Measurements from ENCODE around the gene SNRNP35.
"Not testable (repeated sequence)": the region's sequence is repeated elsewhere in the genome, so short reads cannot be mapped to it uniquely, and the experiment has no call there.

SNRNP35 gene

GRCh38 chr12:123489580-123489979 lies 31.6 kb downstream of the SNRNP35 start:
- DNase-seq (ENCODE audit: low read depth): no peak

GRCh38 chr12:123490089-123490488 lies 32.1 kb downstream of the SNRNP35 start:
- DNase-seq (ENCODE audit: low read depth): no peak

- no peak for DNase-seq (ENCODE audit: low read depth)
Measured at GRCh38 chr12:123491056-123491455, 33.1 kb downstream of the SNRNP35 start.

- no peak for DNase-seq (ENCODE audit: low read depth)
Measured at GRCh38 chr12:123491481-123491880, 33.5 kb downstream of the SNRNP35 start.

GRCh38 chr12:123492339-123493039 lies 34.5 kb downstream of the SNRNP35 start:
- not testable (repeated sequence) for DNase-seq (ENCODE audit: low read depth)

GRCh38 chr12:123494124-123494851 lies 36.3 kb downstream of the SNRNP35 start:
- DNase-seq (ENCODE audit: low read depth): no peak

- DNase-seq (ENCODE audit: low read depth): no peak
Measured at GRCh38 chr12:123497065-123497464, 39.1 kb downstream of the SNRNP35 start.

- DNase-seq (ENCODE audit: low read depth): no peak
Measured at GRCh38 chr12:123498126-123498825, 40.3 kb downstream of the SNRNP35 start.

- no peak for DNase-seq (ENCODE audit: low read depth)
Measured at GRCh38 chr12:123499332-123499731, 41.4 kb downstream of the SNRNP35 start.

GRCh38 chr12:123502163-123502704 lies 44.3 kb downstream of the SNRNP35 start:
- DNase-seq (ENCODE audit: low read depth): no peak

GRCh38 chr12:123506059-123506842 lies 48.3 kb downstream of the SNRNP35 start:
- no peak for DNase-seq (ENCODE audit: low read depth)

- no peak for DNase-seq (ENCODE audit: low read depth)
Measured at GRCh38 chr12:123506843-123507236, 48.9 kb downstream of the SNRNP35 start.

- DNase-seq (ENCODE audit: low read depth): no peak
Measured at GRCh38 chr12:123512838-123513665, 55.1 kb downstream of the SNRNP35 start.

GRCh38 chr12:123513805-123514204 lies 55.9 kb downstream of the SNRNP35 start:
- no peak for DNase-seq (ENCODE audit: low read depth)

- not testable (repeated sequence) for DNase-seq (ENCODE audit: low read depth)
Measured at GRCh38 chr12:123514582-123515221, 56.8 kb downstream of the SNRNP35 start.

GRCh38 chr12:123516216-123516780 lies 58.4 kb downstream of the SNRNP35 start:
- no peak for DNase-seq (ENCODE audit: low read depth)

All from stimulated activated CD8-positive, alpha-beta memory T cell treated with anti-CD3 and anti-CD28 coated beads, Interleukin-4, amount 100 ng/mL, for 24 hours (primary cell).